ENCODE measurements around the gene NUDT4. TPM values are rescaled to one million over a fixed set of nuclear protein-coding genes. Genes with fewer than 3 reads are reported as not detected.
"Not testable (repeated sequence)": the region's sequence is repeated elsewhere in the genome, so short reads cannot be mapped to it uniquely, and the experiment has no call there.

The NUDT4 gene
- polyA plus RNA-seq, 1 experiment = 15.4 TPM

- CTCF ChIA-PET = interaction anchor here (0.7 to 1.2 kb wide), 3 partner anchors 8 to 674 kb away, joined by 3 to 4 read pairs (median 3); no protein-coding TSS in a partner anchor
- POLR2A ChIA-PET = no interaction called here
- Histone ChIP-seq H3K4me3 (ENCODE audit: low read depth, low read length) (no peak overlapping the region), H3K36me3 (ENCODE audit: control insufficient read depth, insufficient read depth, low read length) (no peaks in the 10 kb centered on the region), H3K27me3 (ENCODE audit: control insufficient read depth, insufficient read depth, low read length) (no peaks in the 10 kb centered on the region)
- no peak for TF ChIP-seq CTCF (IDR thresholded peaks at IDR 0.05; ENCODE audit: insufficient read depth, low read depth, low read length)
- DNase-seq (ENCODE audit: low read depth) = no peak
Observed at GRCh38 chr12:93427779-93428564, 50.2 kb downstream of the NUDT4 start.

GRCh38 chr12:93429448-93429847 lies 51.7 kb downstream of the NUDT4 start:
- Histone ChIP-seq H3K36me3 (ENCODE audit: control insufficient read depth, insufficient read depth, low read length) (no peaks in the 10 kb centered on the region), H3K27me3 (ENCODE audit: control insufficient read depth, insufficient read depth, low read length) (no peaks in the 10 kb centered on the region), H3K4me3 (ENCODE audit: low read depth, low read length) (no peak overlapping the region)
- CTCF ChIA-PET = interaction anchor here (1.3 kb wide), 1 partner anchor 10 kb away, joined by 6 read pairs; no protein-coding TSS in a partner anchor
- no peak for TF ChIP-seq CTCF (IDR thresholded peaks at IDR 0.05; ENCODE audit: insufficient read depth, low read depth, low read length)
- POLR2A ChIA-PET = interaction anchor here (0.6 kb wide), 1 partner anchor 43 kb away, joined by 4 read pairs; no protein-coding TSS in a partner anchor
- no peak for DNase-seq (ENCODE audit: low read depth)

GRCh38 chr12:93429852-93430251 lies 52.1 kb downstream of the NUDT4 start:
- ChIA-PET POLR2A (interaction anchor here (0.6 kb wide), 1 partner anchor 44 kb away, joined by 4 read pairs; no protein-coding TSS in a partner anchor), CTCF (interaction anchor here (1.3 kb wide), 1 partner anchor 10 kb away, joined by 6 read pairs; no protein-coding TSS in a partner anchor)
- Histone ChIP-seq H3K27me3 (ENCODE audit: control insufficient read depth, insufficient read depth, low read length) (no peaks in the 10 kb centered on the region), H3K36me3 (ENCODE audit: control insufficient read depth, insufficient read depth, low read length) (no peaks in the 10 kb centered on the region), H3K4me3 (ENCODE audit: low read depth, low read length) (no peak overlapping the region)
- DNase-seq (ENCODE audit: low read depth) = no peak
- no peak for TF ChIP-seq CTCF (IDR thresholded peaks at IDR 0.05; ENCODE audit: insufficient read depth, low read depth, low read length)

- Histone ChIP-seq H3K36me3 (ENCODE audit: control insufficient read depth, insufficient read depth, low read length) (no peaks in the 10 kb centered on the region), H3K4me3 (ENCODE audit: low read depth, low read length) (no peak overlapping the region), H3K27me3 (ENCODE audit: control insufficient read depth, insufficient read depth, low read length) (no peaks in the 10 kb centered on the region)
- POLR2A ChIA-PET = no interaction called here
- CTCF ChIA-PET = interaction anchor here (1.3 to 3.2 kb wide), 2 partner anchors 11 kb away, joined by 6 to 11 read pairs; no protein-coding TSS in a partner anchor
- no peak for DNase-seq (ENCODE audit: low read depth)
- no peak for TF ChIP-seq CTCF (IDR thresholded peaks at IDR 0.05; ENCODE audit: insufficient read depth, low read depth, low read length)
Observed at GRCh38 chr12:93430280-93430679, 52.6 kb downstream of the NUDT4 start.

GRCh38 chr12:93432031-93432430 lies 54.3 kb downstream of the NUDT4 start:
- DNase-seq (ENCODE audit: low read depth); H3K4me3 ChIP-seq (ENCODE audit: low read depth, low read length); H3K27me3 ChIP-seq (ENCODE audit: control insufficient read depth, insufficient read depth, low read length); POLR2A ChIA-PET; H3K36me3 ChIP-seq (ENCODE audit: control insufficient read depth, insufficient read depth, low read length): not testable (repeated sequence)
- CTCF ChIA-PET = interaction anchor here (1.2 to 3.2 kb wide), 2 partner anchors 12 to 670 kb away, joined by 3 to 11 read pairs; no protein-coding TSS in a partner anchor
